Esophagus squamous epithelium (tissue), 5 donors: ENCODE data around the gene SERINC5. TPM values are rescaled to one million over a fixed set of nuclear protein-coding genes. Genes with fewer than 3 reads are reported as not detected.
A peak's percentile ranks its signal among the peaks of the same experiment; 100 is the strongest.

Source experiments
- DNase-seq: peaks from one replicate; lab custom pipeline; 2025; lab: John Stamatoyannopoulos, UW
- H3K27ac ChIP-seq, 4 donors: fragments of 200-600 bp; sonication (generic); one replicate each; pipeline ENCODE4 v1.5.1; 2016 to 2019; ENCODE audit warnings: mild to moderate bottlenecking in 1 of 4
- H3K27me3 ChIP-seq, 4 donors: fragments of 200-600 bp; sonication (generic); 1 replicate in 3 of 4; 2 replicates in 1 of 4; pipeline versions ENCODE4 v1.5.1 to v1.6.0; 2017 to 2021; ENCODE audit warnings: antibody characterized with exemption in 1 of 4
- H3K36me3 ChIP-seq, 3 donors: fragments of 200-600 bp; sonication (generic); one replicate each; pipeline ENCODE4 v1.5.1; 2016 to 2019
- H3K4me1 ChIP-seq, 3 donors: fragments of 200-600 bp; sonication (generic); one replicate each; pipeline ENCODE4 v1.5.1; 2017 to 2019
- H3K4me3 ChIP-seq, 4 donors: fragments of 200-600 bp; sonication (generic); 1 replicate in 3 of 4; 2 replicates in 1 of 4; pipeline ENCODE4 v1.5.1; 2016 to 2019; ENCODE audit warnings: mild to moderate bottlenecking in 2 of 4, moderate library complexity in 1 of 4
- H3K9me3 ChIP-seq, 3 donors: fragments of 200-600 bp; sonication (generic); one replicate each; pipeline ENCODE4 v1.5.1; 2016 to 2019
- CTCF ChIP-seq, 6 experiments: fragments of 450-650 bp in 4 of 6; fragments of 200-600 bp in 2 of 6; sonication (generic) in 2 of 6; IDR thresholded peaks; one replicate each; pipeline ENCODE4 v1.5.1; 2016 to 2019; ENCODE audit warnings: antibody characterized with exemption in 6 of 6, mild to moderate bottlenecking in 4 of 6, moderate library complexity in 4 of 6
- POLR2A ChIP-seq, 4 donors: fragments of 450-650 bp; IDR thresholded peaks; one replicate each; pipeline ENCODE4 v1.6.1; 2017; ENCODE audit warnings: antibody characterized with exemption in 4 of 4, mild to moderate bottlenecking in 4 of 4, moderate library complexity in 3 of 4
- WGBS, 2 donors: methylation state at CpG; one replicate each; pipeline ENCODE4 v1.1.5; 2018; 5-methylcytosine and 5-hydroxymethylcytosine counted together
- intact Hi-C: fragments of 100-400 bp; cut with DNase I; formaldehyde crosslinking; loops from one replicate; pipeline ENCODE4 v1.15.0; 2022
- total RNA-seq, 4 donors: library from RNA; depleted of rRNA; stranded (reverse); fragments of >200 nt; gene quantifications; one replicate each; pipeline ENCODE4 v1.1.0, GENCODE V29; 2016
- donor health status: DM: yes; HTN: yes; CAD: no.

The SERINC5 gene
- total RNA-seq, 4 donors from 2014 or later: 33.9 to 65.3 (median 44.6) TPM

- Histone ChIP-seq H3K9me3 (no peaks in the 10 kb centered on the region), H3K4me3 (no peak overlapping the region), H3K36me3 (no peaks in the 10 kb centered on the region), H3K4me1 (peaks cover 0 to 3% (median 0%) of the 10 kb centered on the region in 3 donors), H3K27me3 (no peaks in the 10 kb centered on the region), H3K27ac (no peak overlapping the region)
- TF ChIP-seq CTCF (IDR thresholded peaks at IDR 0.05) (no peak), POLR2A (IDR thresholded peaks at IDR 0.05) (no peak)
- intact Hi-C loops: loop anchor here (5.0 kb wide), 1 partner anchor 216 kb away; no protein-coding TSS in a partner anchor
- WGBS, 2 donors: 76 to 96% methylated on average over 5 of the region's 5 CpGs
- DNase-seq: no peak
Measured at GRCh38 chr5:80090884-80091166, 165.0 kb downstream of the SERINC5 start.

GRCh38 chr5:80083101-80083890, 172.6 kb downstream of the SERINC5 start:
- Histone ChIP-seq H3K36me3 (no peaks in the 10 kb centered on the region), H3K27ac (peak overlapping the region; percentile 2 to 69 (median 30)), H3K27me3 (no peaks in the 10 kb centered on the region), H3K9me3 (no peaks in the 10 kb centered on the region), H3K4me3 (peak overlapping the region; percentile 4 to 56 (median 33)), H3K4me1 (peaks cover 5 to 14% (median 10%) of the 10 kb centered on the region in 3 donors)
- WGBS, 2 donors: 28 to 33% methylated on average over 16 to 19 of the region's 19 CpGs
- intact Hi-C loops: no loop called here
- peak; percentile 56 to 82 (median 68) for TF ChIP-seq CTCF (IDR thresholded peaks at IDR 0.05)
- no peak for TF ChIP-seq POLR2A (IDR thresholded peaks at IDR 0.05)
- no peak for DNase-seq

- 3 to 7% methylated on average over 3 to 16 of the region's 16 CpGs for WGBS, 2 donors
- intact Hi-C loops: no loop called here
- Histone ChIP-seq H3K4me1 (peaks cover 5 to 14% (median 10%) of the 10 kb centered on the region in 3 donors), H3K27me3 (no peaks in the 10 kb centered on the region), H3K4me3 (peak overlapping the region; percentile 4 to 56 (median 33)), H3K36me3 (no peaks in the 10 kb centered on the region), H3K27ac (peak overlapping the region; percentile 2 to 69 (median 30)), H3K9me3 (no peaks in the 10 kb centered on the region)
- TF ChIP-seq CTCF (IDR thresholded peaks at IDR 0.05) (peak; percentile 61 to 86 (median 78)), POLR2A (IDR thresholded peaks at IDR 0.05) (no peak)
- DNase-seq: no peak
Measured at GRCh38 chr5:80082731-80083100, 173.1 kb downstream of the SERINC5 start.

- no peaks in the 10 kb centered on the region for H3K27me3 ChIP-seq
- H3K36me3 ChIP-seq: no peaks in the 10 kb centered on the region
- TF ChIP-seq CTCF (IDR thresholded peaks at IDR 0.05) (no peak), POLR2A (IDR thresholded peaks at IDR 0.05) (no peak)
- no peak for DNase-seq
- WGBS, 2 donors: 88% methylated on average over 15 of the region's 15 CpGs
- no peaks in the 10 kb centered on the region for H3K9me3 ChIP-seq
- H3K27ac ChIP-seq: no peak overlapping the region
- peaks cover 5 to 14% (median 10%) of the 10 kb centered on the region in 3 donors for H3K4me1 ChIP-seq
- intact Hi-C loops: no loop called here
- no peak overlapping the region for H3K4me3 ChIP-seq
Measured at GRCh38 chr5:80082281-80082680, 173.6 kb downstream of the SERINC5 start.

- no peaks in the 10 kb centered on the region for H3K36me3 ChIP-seq
- no peaks in the 10 kb centered on the region for H3K9me3 ChIP-seq
- intact Hi-C loops: no loop called here
- no peaks in the 10 kb centered on the region for H3K27me3 ChIP-seq
- H3K4me1 ChIP-seq: peaks cover 5 to 14% (median 10%) of the 10 kb centered on the region in 3 donors
- no peak overlapping the region for H3K27ac ChIP-seq
- H3K4me3 ChIP-seq: no peak overlapping the region
- no peak for DNase-seq
- TF ChIP-seq CTCF (IDR thresholded peaks at IDR 0.05) (no peak), POLR2A (IDR thresholded peaks at IDR 0.05) (no peak)
- WGBS, 2 donors: 93 to 95% methylated on average over 3 to 4 of the region's 4 CpGs
Measured at GRCh38 chr5:80078921-80079320, 176.9 kb downstream of the SERINC5 start.
